ENCODE measurements around the gene KMO.
A peak's percentile ranks its signal among the peaks of the same experiment; 100 is the strongest.

KMO gene

GRCh38 chr1:241591736-241592135 lies 59.6 kb downstream of the KMO start:
- DNase-seq (ENCODE audit: low spot score), result no peak
- TF ChIP-seq CTCF (IDR thresholded peaks at IDR 0.05; ENCODE audit: extremely low read depth, missing control alignments), result no peak

DNA sequence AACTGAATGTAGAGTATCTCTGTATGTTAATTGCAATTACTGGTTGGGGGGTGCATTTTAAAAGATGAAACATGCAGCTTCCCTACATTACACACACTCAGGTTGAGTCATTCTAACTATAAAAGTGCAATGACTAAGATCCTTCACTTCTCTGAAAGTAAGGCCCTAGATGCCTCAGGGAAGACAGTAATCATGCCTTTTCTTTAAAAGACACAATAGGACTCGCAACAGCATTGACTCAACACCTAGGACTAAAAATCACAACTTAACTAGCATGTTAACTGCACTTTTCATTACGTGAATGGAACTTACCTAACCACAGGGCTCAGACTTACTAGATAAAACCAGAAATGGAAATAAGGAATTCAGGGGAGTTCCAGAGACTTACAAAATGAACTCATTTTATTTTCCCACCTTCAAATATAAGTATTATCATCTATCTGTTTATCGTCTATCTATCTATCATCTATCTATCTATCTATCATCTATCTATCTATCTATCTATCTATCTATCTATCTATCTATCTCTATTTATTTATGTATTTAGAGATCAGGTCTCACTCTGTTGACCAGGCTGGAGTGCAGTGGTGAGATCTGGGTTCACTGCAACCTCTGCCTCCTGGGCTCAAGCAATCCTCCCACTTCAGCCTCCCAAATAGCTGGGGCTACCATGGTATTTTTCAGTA lies 60.2 kb downstream of the KMO start:
- peak; percentile 23 for DNase-seq (ENCODE audit: low spot score)

DNA sequence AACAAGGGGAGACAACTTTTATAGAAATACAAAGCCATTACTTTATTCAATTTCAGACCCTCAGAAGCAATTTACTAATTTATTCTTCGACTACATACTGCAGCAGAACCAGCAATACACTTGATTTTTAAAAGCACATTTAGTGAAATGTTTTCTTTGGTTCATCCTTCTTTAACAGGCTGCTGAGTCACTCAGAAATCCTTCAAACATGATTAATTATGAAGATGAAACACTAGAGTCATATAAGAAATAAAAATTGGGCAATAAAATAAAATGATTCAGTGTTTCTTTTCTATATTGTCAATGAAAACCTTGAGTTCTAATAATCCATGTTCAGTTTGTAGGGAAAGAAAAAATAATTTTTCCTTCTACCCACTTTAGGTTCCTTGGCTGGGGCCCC lies 61.0 kb downstream of the KMO start:
- no peak for TF ChIP-seq CTCF (IDR thresholded peaks at IDR 0.05; ENCODE audit: extremely low read depth, missing control alignments)
- DNase-seq (ENCODE audit: low spot score), result no peak

More for the DNA sequence above, 60.2 kb downstream of the KMO start:
- TF ChIP-seq CTCF (IDR thresholded peaks at IDR 0.05; ENCODE audit: extremely low read depth, missing control alignments), result no peak

GRCh38 chr1:241596633-241597032 lies 64.5 kb downstream of the KMO start:
- no peak for DNase-seq (ENCODE audit: low spot score)
- no peak for TF ChIP-seq CTCF (IDR thresholded peaks at IDR 0.05; ENCODE audit: extremely low read depth, missing control alignments)

GRCh38 chr1:241598249-241598648 lies 66.1 kb downstream of the KMO start:
- TF ChIP-seq CTCF (IDR thresholded peaks at IDR 0.05; ENCODE audit: extremely low read depth, missing control alignments), result no peak
- DNase-seq (ENCODE audit: low spot score), result no peak

DNA sequence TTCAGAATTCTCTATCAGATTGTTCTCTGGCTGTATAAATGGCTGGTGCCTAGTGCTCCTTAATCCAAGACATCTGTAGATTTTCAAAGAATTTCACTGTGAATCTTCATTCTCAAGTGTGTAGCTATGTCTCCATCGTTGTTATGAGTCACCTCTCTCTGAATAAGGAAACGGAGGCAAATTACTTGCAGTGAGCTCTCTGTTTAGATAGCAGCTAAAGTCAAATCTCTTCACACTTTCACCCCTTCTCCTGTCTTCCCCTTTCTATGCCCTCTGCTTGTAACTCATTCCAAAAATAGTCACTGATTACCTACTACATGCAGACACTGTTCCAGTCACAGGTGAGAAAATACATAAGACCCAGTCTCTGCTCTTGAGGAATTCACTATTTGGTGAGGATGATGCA lies 68.3 kb downstream of the KMO start:
- peak; percentile 22 for DNase-seq (ENCODE audit: low spot score)

More for the DNA sequence above, 68.3 kb downstream of the KMO start:
- no peak for TF ChIP-seq CTCF (IDR thresholded peaks at IDR 0.05; ENCODE audit: extremely low read depth, missing control alignments)
